HepG2 (cell line): ENCODE measurements around the gene KDM6B. TPM values are rescaled to one million over a fixed set of nuclear protein-coding genes. Genes with fewer than 3 reads are reported as not detected.

Source experiments
- ATAC-seq: fragments of 200-7000 bp; cut with Tn5 transposase; 3 replicates; pipeline ENCODE4 v1.9.1; 2020; ENCODE audit warnings: mild to moderate bottlenecking, moderate library complexity
- BruUV-seq: library from RNA; stranded (reverse); fragments of 400-500 nt; replicated peaks from 2 replicates; lab custom pipeline; 2021; lab: Mats Ljungman, UMichigan
- CTCF ChIA-PET: fragments of 300-600 bp; formaldehyde crosslinking; extraction: SDS; loops from one replicate; lab custom pipeline; 2021; ENCODE audit warnings: low total read pairs, inconsistent platforms, low intra/inter-chr PET ratio; lab: Yijun Ruan, JAX
- POLR2A ChIA-PET: fragments of 350-600 bp; sonication (Branson Sonifier 250); formaldehyde crosslinking; loops from one replicate; lab custom pipeline; 2020; ENCODE audit warnings: antibody characterized with exemption, inconsistent platforms; lab: Yijun Ruan, JAX
- DNase-seq: peaks from one replicate; pipeline ENCODE4 v3.0.0-alpha.2; 2015; ENCODE audit warnings: low spot score
- FAIRE-seq: peaks from 3 replicates; lab custom pipeline; 2011; peaks lifted over from hg19 to GRCh38; lab: Jason Lieb, UNC
- H2AFZ ChIP-seq: one replicate; pipeline ENCODE4 v1.6.1; 2011; ENCODE audit warnings: low read length, inconsistent platforms
- H3K27ac ChIP-seq: fragments of 300-600 bp; 3 replicates; pipeline ENCODE4 v1.8.0; 2011; ENCODE audit warnings: mixed run types, mild to moderate bottlenecking, mixed read lengths, low read length, inconsistent platforms; ENCODE audit not compliant: insufficient read depth; ENCODE audit errors: extremely low read length
- H3K27me3 ChIP-seq, 2 experiments: fragments of 200-600 bp in 1 of 2; 2 replicates in 1 of 2; 3 replicates in 1 of 2; pipeline versions ENCODE4 v1.6.0 to v1.8.0; 2011; ENCODE audit warnings: low read length in 2 of 2, mild to moderate bottlenecking in 2 of 2, moderate library complexity in 2 of 2, inconsistent platforms in 1 of 2; ENCODE audit not compliant: insufficient read depth in 2 of 2, control insufficient read depth in 1 of 2
- H3K36me3 ChIP-seq, 2 experiments: fragments of 200-600 bp in 1 of 2; replicated peaks in 1 of 2; 2 replicates in 1 of 2; 3 replicates in 1 of 2; pipeline versions ENCODE4 v1.5.1 to v1.8.0; 2011; ENCODE audit warnings: low read length in 2 of 2, inconsistent platforms in 1 of 2; ENCODE audit not compliant: insufficient read depth in 2 of 2, control insufficient read depth in 1 of 2
- H3K4me1 ChIP-seq: 2 replicates; pipeline ENCODE4 v1.5.1; 2012; ENCODE audit warnings: low read length, inconsistent platforms; ENCODE audit not compliant: insufficient read depth
- H3K4me2 ChIP-seq: 2 replicates; pipeline ENCODE4 v1.6.0; 2011; ENCODE audit warnings: low read depth, low read length, inconsistent platforms
- H3K4me3 ChIP-seq, 3 experiments: fragments of 200-600 bp in 1 of 3; sonication (generic), shearing (Covaris generic) in 1 of 3; replicated peaks in 1 of 3; 2 replicates each; pipeline ENCODE4 v1.5.1; 2011 to 2016; ENCODE audit warnings: low read length in 3 of 3, inconsistent platforms in 2 of 3, low read depth in 2 of 3, mild to moderate bottlenecking in 2 of 3, control low read depth in 1 of 3, mixed read lengths in 1 of 3; ENCODE audit not compliant: insufficient read depth in 1 of 3
- H3K79me2 ChIP-seq: one replicate; pipeline ENCODE4 v1.6.1; 2011; ENCODE audit warnings: low read length, inconsistent platforms; ENCODE audit not compliant: insufficient read depth
- H3K9ac ChIP-seq: 2 replicates; pipeline ENCODE4 v1.6.0; 2011; ENCODE audit warnings: mild to moderate bottlenecking, low read depth, low read length, inconsistent platforms; ENCODE audit not compliant: insufficient read depth
- H3K9me3 ChIP-seq: 2 replicates; pipeline ENCODE4 v1.5.1; 2012; ENCODE audit warnings: mild to moderate bottlenecking, low read length
- H4K20me1 ChIP-seq: 2 replicates; pipeline ENCODE4 v1.6.0; 2011; ENCODE audit warnings: inconsistent platforms, mild to moderate bottlenecking, low read length, moderate library complexity; ENCODE audit not compliant: insufficient read depth
- BCL6 ChIP-seq: IDR thresholded peaks from 2 replicates; pipeline ENCODE4 v1.6.1; 2016; ENCODE audit warnings: missing genetic modification reagents, missing compliant biosample characterization
- FLYWCH1 ChIP-seq: sonication (generic); formaldehyde crosslinking; IDR thresholded peaks from 2 replicates; pipeline ENCODE4 v1.8.1; 2023; ENCODE audit warnings: mild to moderate bottlenecking, missing genetic modification reagents
- GABPA ChIP-seq, 2 experiments: IDR thresholded peaks; 2 replicates each; pipeline ENCODE4 v1.6.1; 2011 to 2016; ENCODE audit warnings: low read depth in 2 of 2, low read length in 1 of 2, missing biosample characterization in 1 of 2, missing genetic modification characterization in 1 of 2
- GMEB2 ChIP-seq: IDR thresholded peaks from 2 replicates; pipeline ENCODE4 v1.6.1; 2016; ENCODE audit warnings: missing biosample characterization, missing genetic modification reagents, low read depth
- HNRNPLL ChIP-seq: fragments of 200-400 bp; formaldehyde crosslinking; IDR thresholded peaks from 2 replicates; pipeline ENCODE4 v1.6.1; 2017; ENCODE audit warnings: mild to moderate bottlenecking, low read depth, low read length; ENCODE audit not compliant: poor library complexity, severe bottlenecking
- MED8 ChIP-seq: sonication (generic); formaldehyde crosslinking; IDR thresholded peaks from 2 replicates; pipeline ENCODE4 v1.8.1; 2023; ENCODE audit warnings: mild to moderate bottlenecking, missing genetic modification reagents; ENCODE audit not compliant: insufficient replicate concordance
- NFAT5 ChIP-seq: sonication (generic); formaldehyde crosslinking; IDR thresholded peaks from 2 replicates; pipeline ENCODE4 v1.4.0; 2020; ENCODE audit warnings: missing genetic modification reagents
- ZIK1 ChIP-seq: sonication (generic); formaldehyde crosslinking; IDR thresholded peaks from 2 replicates; pipeline ENCODE4 v1.5.0; 2020; ENCODE audit warnings: mild to moderate bottlenecking, low read depth, missing genetic modification reagents, borderline replicate concordance
- ZNF224 ChIP-seq: sonication (generic); formaldehyde crosslinking; IDR thresholded peaks from 2 replicates; pipeline ENCODE4 v1.5.0; 2020; ENCODE audit warnings: mild to moderate bottlenecking, missing genetic modification reagents
- ZNF484 ChIP-seq: sonication (generic); formaldehyde crosslinking; IDR thresholded peaks from 2 replicates; pipeline ENCODE4 v1.5.1; 2020; ENCODE audit warnings: mild to moderate bottlenecking, low read depth, missing genetic modification reagents, borderline replicate concordance
- ZNF572 ChIP-seq: sonication (generic); formaldehyde crosslinking; IDR thresholded peaks from 2 replicates; pipeline ENCODE4 v1.5.1; 2020; ENCODE audit warnings: mild to moderate bottlenecking, missing genetic modification reagents
- ZNF577 ChIP-seq: sonication (generic); formaldehyde crosslinking; IDR thresholded peaks from 2 replicates; pipeline ENCODE4 v1.4.0; 2020; ENCODE audit warnings: mild to moderate bottlenecking, low read depth, missing genetic modification reagents, borderline replicate concordance
- ZNF841 ChIP-seq: sonication (generic); formaldehyde crosslinking; IDR thresholded peaks from 2 replicates; pipeline ENCODE4 v1.8.1; 2023; ENCODE audit warnings: missing genetic modification reagents, borderline replicate concordance
- ZSCAN25 ChIP-seq: sonication (generic); formaldehyde crosslinking; IDR thresholded peaks from 2 replicates; pipeline ENCODE4 v1.8.0; 2022; ENCODE audit warnings: mild to moderate bottlenecking, missing genetic modification reagents
- WGBS: methylation state at CpG from one replicate; pipeline ENCODE4 v1.1.6; 2017; ENCODE audit warnings: low lambda C conversion rate; 5-methylcytosine and 5-hydroxymethylcytosine counted together
- in situ Hi-C: cut with HindIII; loops from 2 replicates; pipeline ENCODE4 v1.10.0; 2017; ENCODE audit warnings: low pct_unique_long_range_greater_than_20kb; ENCODE audit not compliant: extremely low pct_ligation_motif_present
- intact Hi-C: fragments of 100-400 bp; cut with micrococcal nuclease; formaldehyde crosslinking; loops from one replicate; pipeline ENCODE4 v1.10.0; 2022; ENCODE audit not compliant: unreplicated experiment
- polyA plus RNA-seq, 8 experiments: library from polyadenylated mRNA; depleted of rRNA in 3 of 8; stranded (reverse) in 7 of 8; unstranded in 1 of 8; fragments of >200 nt; fragmentation: Illumina TruSeq in 4 of 8; extraction: Trizol in 4 of 8; gene quantifications; 2 replicates each; pipeline versions ENCODE4 v1.2.1 to v1.2.3, GENCODE V29; 2011 to 2016; ENCODE audit warnings: low read depth in 4 of 8, missing spikeins in 1 of 8, mixed read lengths in 1 of 8; ENCODE audit not compliant: insufficient read depth in 1 of 8
- total RNA-seq, 5 experiments: library from RNA; depleted of rRNA; stranded (reverse); fragments of >200 nt; fragmentation: Illumina TruSeq; extraction: Trizol; gene quantifications; 2 replicates each; pipeline ENCODE4 v1.2.3, GENCODE V29; 2016; ENCODE audit warnings: low read depth in 1 of 5
- TF ChIP-seq, protein P1 (sequence below): IDR thresholded peaks from 2 replicates; pipeline ENCODE4 v1.6.1; 2016

The KDM6B gene
- total and polyA plus RNA-seq, 2 of the 13 experiments (the other 11 are each of a cell fraction or from before 2014, with no cell fraction given) = 1.3 to 2.1 TPM

DNA sequence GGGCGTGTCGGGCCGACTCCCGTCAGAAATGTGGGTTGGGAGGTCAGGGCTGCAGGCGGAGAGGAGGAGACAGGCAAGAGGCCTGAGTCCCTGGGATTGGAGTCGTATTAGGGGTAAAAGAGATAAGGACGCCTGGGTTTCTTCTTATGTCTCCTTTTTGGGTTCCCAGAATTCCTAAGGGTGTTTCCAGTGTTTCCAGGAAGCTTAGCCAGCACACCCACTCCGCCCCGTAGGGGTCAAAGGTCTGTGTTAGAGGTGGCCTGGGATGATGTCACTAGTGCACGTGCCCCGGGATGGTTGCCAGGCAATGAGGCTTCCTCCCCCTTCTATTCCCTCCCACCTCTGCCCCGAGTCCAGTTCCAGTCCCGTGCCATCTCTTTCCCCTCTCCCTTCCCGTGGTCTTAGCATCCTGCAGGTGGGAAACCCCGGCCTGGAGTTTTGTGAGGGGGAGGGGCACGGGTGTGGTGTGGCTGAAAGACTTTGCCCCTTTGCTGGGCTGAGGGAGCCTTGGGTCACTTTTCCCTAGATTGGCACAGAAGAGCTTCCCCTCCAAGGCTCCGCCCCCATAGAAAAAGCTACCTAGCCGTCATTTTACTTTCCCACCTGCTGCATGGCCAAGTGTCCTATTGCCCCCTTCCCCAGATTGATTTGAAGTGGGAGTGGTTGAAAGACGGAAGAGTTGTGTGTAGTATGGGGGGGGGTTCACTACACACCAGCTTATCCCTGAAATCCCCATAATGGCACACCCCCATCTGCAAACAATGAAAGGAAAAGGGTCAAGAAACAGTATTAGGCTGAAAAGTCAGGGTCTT is 2.8 kb downstream of the KDM6B start:
- DNase-seq = peak; percentile 99
- Histone ChIP-seq H3K4me1 (peaks cover 59% of the 10 kb centered on the region), H3K27me3 (peaks cover 0 to 2% of the 10 kb centered on the region in 2 experiments; a peak in 1 of 5 replicates), H3K79me2 (peaks cover 29% of the 10 kb centered on the region), H2AFZ (no peak overlapping the region), H3K27ac (peak overlapping the region; percentile 92), H3K36me3 (0 out of 5 replicates have a peak, but pooled peaks cover 0 to 5% of the 10 kb centered on the region in 2 experiments), H3K9ac (peak overlapping the region; percentile 89), H3K4me2 (peak overlapping the region; percentile 71), H4K20me1 (peaks cover 9% of the 10 kb centered on the region; the same call in 1 of the 2 replicates), H3K9me3 (no peaks in the 10 kb centered on the region), H3K4me3 (peak overlapping the region; percentile 84 to 93 (median 92))
- BruUV-seq = TSS peak; percentile 63
- intact Hi-C loops = loop anchor here (2.0 kb wide), 1 partner anchor 20 kb away; the partner anchor contains the start of gene NAA38
- peak; percentile 99 for FAIRE-seq
- in situ Hi-C loops = no loop called here
- peak; percentile 19 for ATAC-seq
- ChIA-PET CTCF (no interaction called here), POLR2A (interaction anchor here (0.6 to 8.2 kb wide), 18 partner anchors 7 to 458 kb away, joined by 3 to 159 read pairs (median 4); partner anchors contain the start of genes CD68, CHD3, CNTROB and CYB5D1)
- under 1% methylated on average over 16 of the region's 19 CpGs for WGBS
- TF ChIP-seq ZNF572 (CRISPR knock-in tag) (0 out of 2 replicates have a peak, but pooled peaks have one; percentile 43), MED8 (CRISPR knock-in tag) (peak; percentile 89), BCL6 (peak; percentile 85), ZNF484 (CRISPR knock-in tag) (no peak), NFAT5 (CRISPR knock-in tag) (no peak), GMEB2 (CRISPR knock-in tag) (peak; percentile 38; the same call in 1 of the 2 replicates), ZNF577 (CRISPR knock-in tag) (no peak), ZSCAN25 (CRISPR knock-in tag) (peak; percentile 77; the same call in 1 of the 2 replicates), GABPA (IDR thresholded peaks at IDR 0.05; ENCODE audit: low read depth, low read length) (peak; percentile 34; the same call in 1 of the 2 replicates), GABPA (CRISPR knock-in tag; IDR thresholded peaks at IDR 0.05; ENCODE audit: low read depth) (peak; percentile 81), ZNF841 (CRISPR knock-in tag) (no peak; the same call in 1 of the 2 replicates), ZIK1 (CRISPR knock-in tag) (no peak), ZNF224 (CRISPR knock-in tag) (no peak), FLYWCH1 (CRISPR knock-in tag) (no peak), HNRNPLL (no peak)
- TF ChIP-seq, protein P1, sequence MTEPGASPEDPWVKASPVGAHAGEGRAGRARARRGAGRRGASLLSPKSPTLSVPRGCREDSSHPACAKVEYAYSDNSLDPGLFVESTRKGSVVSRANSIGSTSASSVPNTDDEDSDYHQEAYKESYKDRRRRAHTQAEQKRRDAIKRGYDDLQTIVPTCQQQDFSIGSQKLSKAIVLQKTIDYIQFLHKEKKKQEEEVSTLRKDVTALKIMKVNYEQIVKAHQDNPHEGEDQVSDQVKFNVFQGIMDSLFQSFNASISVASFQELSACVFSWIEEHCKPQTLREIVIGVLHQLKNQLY (CRISPR knock-in tag) = peak; percentile 96
